ENCODE data around the gene BMAL2.

DNA sequence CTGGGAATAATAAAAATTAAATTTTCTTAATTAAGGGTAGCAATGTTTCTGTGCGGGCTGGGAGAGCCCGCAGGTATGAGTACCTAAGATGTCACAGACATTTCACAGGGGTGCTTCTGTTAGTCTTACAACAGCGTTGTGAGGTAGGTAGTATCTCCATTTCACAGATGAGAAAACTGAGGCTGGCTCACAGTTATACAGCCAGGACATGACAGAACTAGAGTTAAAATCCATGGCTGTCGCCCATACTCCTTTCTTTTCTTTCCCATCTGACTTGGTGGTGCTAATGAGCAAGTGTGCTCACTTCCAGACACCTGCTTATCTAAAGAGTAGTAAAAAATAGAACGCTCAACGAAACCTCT lies 2.1 kb downstream of the BMAL2 start:
- TF ChIP-seq CTCF (IDR thresholded peaks at IDR 0.05), result no peak
- no peak for TF ChIP-seq POLR2A (IDR thresholded peaks at IDR 0.05)
